K562 (cell line): ENCODE data around the gene GDNF. TPM values are rescaled to one million over a fixed set of nuclear protein-coding genes. Genes with fewer than 3 reads are reported as not detected.

Experiments used
- ATAC-seq: fragments of 200-7000 bp; cut with Tn5 transposase; 3 replicates; pipeline ENCODE4 v1.9.1; 2020; ENCODE audit warnings: moderate library complexity
- Bru-seq: library from RNA; stranded (reverse); fragments of 400-500 nt; gene quantifications from one replicate; lab custom pipeline; 2021; lab: Mats Ljungman, UMichigan
- BruChase-seq, 2 experiments: library from RNA; stranded (reverse); fragments of 400-500 nt; gene quantifications; one replicate each; lab custom pipeline; 2021; lab: Mats Ljungman, UMichigan
- BruUV-seq: library from RNA; stranded (reverse); fragments of 400-500 nt; replicated peaks from 2 replicates; lab custom pipeline; 2021; lab: Mats Ljungman, UMichigan
- CTCF ChIA-PET: fragments of 300-600 bp; formaldehyde crosslinking; extraction: SDS; loops from one replicate; lab custom pipeline; 2021; ENCODE audit warnings: low intra/inter-chr PET ratio; lab: Yijun Ruan, JAX
- POLR2A ChIA-PET: fragments of 300-600, 350-650 bp; sonication (Branson Sonifier 250); formaldehyde crosslinking; extraction: SDS; loops from one replicate; lab custom pipeline; 2021; ENCODE audit warnings: antibody characterized with exemption, inconsistent platforms; lab: Yijun Ruan, JAX
- DNase-seq, 4 experiments: peaks; one replicate each; pipeline versions ENCODE4 v3.0.0 to v3.0.0-alpha.2; 2011 to 2018; ENCODE audit warnings: low spot score in 3 of 4, mixed read lengths in 3 of 4; ENCODE audit errors: extremely low read depth in 1 of 4
- FAIRE-seq: peaks from 2 replicates; lab custom pipeline; 2011; peaks lifted over from hg19 to GRCh38; lab: Jason Lieb, UNC
- H2AFZ ChIP-seq: 2 replicates; pipeline ENCODE4 v1.6.0; 2011; ENCODE audit warnings: low read depth, low read length, control low read depth, inconsistent platforms
- H3K27ac ChIP-seq: fragments of 200-600 bp; 3 replicates; pipeline ENCODE4 v1.8.0; 2011; ENCODE audit warnings: low read depth, mild to moderate bottlenecking, control low read depth, inconsistent platforms, low read length, moderate library complexity, mixed read lengths; ENCODE audit errors: extremely low read depth
- H3K27me3 ChIP-seq, 2 experiments: fragments of 300-600 bp in 1 of 2; 2 replicates in 1 of 2; 3 replicates in 1 of 2; pipeline versions ENCODE4 v1.6.0 to v1.8.0; 2011; ENCODE audit warnings: inconsistent platforms in 2 of 2, low read length in 2 of 2, mild to moderate bottlenecking in 1 of 2, mixed read lengths in 1 of 2, moderate library complexity in 1 of 2; ENCODE audit not compliant: control insufficient read depth in 2 of 2, insufficient read depth in 2 of 2
- H3K36me3 ChIP-seq: fragments of 300-600 bp; 3 replicates; pipeline ENCODE4 v1.8.0; 2011; ENCODE audit warnings: mild to moderate bottlenecking, low read length, inconsistent platforms; ENCODE audit not compliant: control insufficient read depth, insufficient read depth
- H3K4me1 ChIP-seq, 2 experiments: fragments of 200-600 bp in 1 of 2; replicated peaks in 1 of 2; 2 replicates in 1 of 2; 3 replicates in 1 of 2; pipeline versions ENCODE4 v1.5.1 to v1.8.0; 2011; ENCODE audit warnings: inconsistent platforms in 2 of 2, low read length in 2 of 2, mild to moderate bottlenecking in 1 of 2, mixed read lengths in 1 of 2, moderate library complexity in 1 of 2; ENCODE audit not compliant: control insufficient read depth in 2 of 2, insufficient read depth in 2 of 2
- H3K4me2 ChIP-seq: 2 replicates; pipeline ENCODE4 v1.6.1; 2011; ENCODE audit warnings: low read length, control low read depth, inconsistent platforms, mixed read lengths; ENCODE audit not compliant: insufficient read depth
- H3K4me3 ChIP-seq: fragments of 200-600 bp; sonication (generic), shearing (Covaris generic); 2 replicates; pipeline ENCODE4 v1.5.1; 2016; ENCODE audit warnings: control low read depth, inconsistent platforms
- H3K79me2 ChIP-seq: fragments of 200-600 bp; 3 replicates; pipeline ENCODE4 v1.8.0; 2011; ENCODE audit warnings: low read length, inconsistent platforms; ENCODE audit not compliant: control insufficient read depth, insufficient read depth
- H3K9ac ChIP-seq, 2 experiments: 2 replicates each; pipeline versions ENCODE4 v1.6.0 to v1.6.1; 2011; ENCODE audit warnings: low read depth in 2 of 2, low read length in 2 of 2, control low read depth in 1 of 2, inconsistent platforms in 1 of 2, mild to moderate bottlenecking in 1 of 2, mixed read lengths in 1 of 2; ENCODE audit not compliant: insufficient read depth in 1 of 2
- H3K9me1 ChIP-seq: one replicate; pipeline ENCODE4 v1.6.0; 2011; ENCODE audit warnings: inconsistent platforms, mild to moderate bottlenecking, low read length, moderate library complexity; ENCODE audit not compliant: control insufficient read depth, insufficient read depth
- H3K9me3 ChIP-seq: replicated peaks from 2 replicates; pipeline ENCODE4 v1.5.1; 2011; ENCODE audit warnings: low read depth, low read length, inconsistent platforms; ENCODE audit not compliant: control insufficient read depth, insufficient read depth
- H4K20me1 ChIP-seq: replicated peaks from 2 replicates; pipeline ENCODE4 v1.6.1; 2011; ENCODE audit warnings: low read length, inconsistent platforms, mixed read lengths; ENCODE audit not compliant: control insufficient read depth, insufficient read depth
- ASH1L ChIP-seq: fragments of 450-650 bp; IDR thresholded peaks from 2 replicates; pipeline ENCODE4 v1.6.1; 2018; ENCODE audit warnings: borderline replicate concordance, mild to moderate bottlenecking, low read depth; ENCODE audit not compliant: partially characterized antibody
- MYBL2 ChIP-seq, 2 experiments: fragments of 450-650 bp in 1 of 2; sonication (generic) in 1 of 2; formaldehyde crosslinking in 1 of 2; IDR thresholded peaks; 2 replicates each; pipeline versions ENCODE4 v1.6.1 to v1.8.1; 2017 to 2022; ENCODE audit warnings: borderline replicate concordance in 1 of 2, inconsistent platforms in 1 of 2, low read depth in 1 of 2, mild to moderate bottlenecking in 1 of 2, missing genetic modification reagents in 1 of 2, moderate library complexity in 1 of 2
- ZBTB34 ChIP-seq: fragments of 250-450 bp; sonication (Bioruptor Pico); IDR thresholded peaks from 2 replicates; pipeline ENCODE4 v1.8.0; 2021; ENCODE audit warnings: mild to moderate bottlenecking, moderate library complexity
- ZNF232 ChIP-seq: sonication (generic); formaldehyde crosslinking; IDR thresholded peaks from 2 replicates; pipeline ENCODE4 v1.8.0; 2022; ENCODE audit warnings: mild to moderate bottlenecking, missing genetic modification reagents
- ZNF41 ChIP-seq: fragments of 250-450 bp; sonication (Bioruptor Pico); conservative IDR thresholded peaks from 2 replicates; pipeline ENCODE4 v1.4.0; 2020; ENCODE audit warnings: mild to moderate bottlenecking
- ZNF589 ChIP-seq: fragments of 200-800 bp; sonication (Bioruptor generic); IDR thresholded peaks from 2 replicates; pipeline ENCODE4 v1.6.1; 2016; ENCODE audit warnings: low read depth, missing genetic modification characterization, missing compliant biosample characterization
- WGBS: fragments of 100-300 bp; shearing (Covaris generic); methylation state at CpG from one replicate; pipeline ENCODE4 v1.1.6; 2016; ENCODE audit warnings: low coverage, mixed read lengths; ENCODE audit not compliant: insufficient coverage; ENCODE audit errors: missing lambda C conversion rate; 5-methylcytosine and 5-hydroxymethylcytosine counted together
- in situ Hi-C: fragments of 300-500 bp; cut with MboI; formaldehyde crosslinking; loops from 4 replicates; pipeline ENCODE4 v1.15.0; 2018; ENCODE audit warnings: inconsistent platforms, mixed read lengths
- intact Hi-C: fragments of 100-400 bp; cut with micrococcal nuclease; formaldehyde crosslinking; loops from 2 replicates; pipeline ENCODE4 v1.14.2; 2022
- long read RNA-seq, 3 experiments: library from polyadenylated mRNA in 2 of 3; library from RNA in 1 of 3; unstranded in 2 of 3; stranded (forward) in 1 of 3; transcript quantifications; one replicate each; pipeline ENCODE4 v2.0.0, GENCODE V29; 2019 to 2022
- polyA minus RNA-seq, 3 experiments: library from RNA; depleted of rRNA, polyadenylated mRNA; stranded (reverse); fragments of >200 nt; gene quantifications; 2 replicates each; pipeline ENCODE4 v1.2.3, GENCODE V29; 2011
- polyA plus RNA-seq, 8 experiments: library from polyadenylated mRNA; depleted of rRNA in 4 of 8; stranded (reverse) in 5 of 8; unstranded in 3 of 8; fragments of >200 nt; fragmentation: Nextera tagmentation in 2 of 8; fragmentation: Illumina TruSeq in 1 of 8; extraction: Ambion mirVana in 2 of 8; extraction: Trizol in 1 of 8; gene quantifications; 2 replicates each; pipeline versions ENCODE4 v1.2.1 to v1.2.3, GENCODE V29; 2011 to 2014; ENCODE audit warnings: inconsistent platforms in 1 of 8, missing spikeins in 1 of 8
- total RNA-seq, 7 experiments: library from RNA; depleted of rRNA in 6 of 7; stranded (reverse); fragments of >200 nt in 6 of 7; fragmentation: Illumina TruSeq in 2 of 7; extraction: Trizol in 2 of 7; gene quantifications; 2 replicates each; pipeline versions ENCODE4 v1.2.1 to v1.2.3, GENCODE V29; 2011 to 2021; ENCODE audit warnings: low replicate concordance in 1 of 7

Gene GDNF
- not detected in 2 replicates for total RNA-seq (2011; cell fraction: chromatin; rRNA removed; ENCODE audit: low replicate concordance)
- total RNA-seq (2011; cell fraction: nucleolus; rRNA removed) = not detected in 2 replicates
- total RNA-seq (2011; cell fraction: nucleoplasm; rRNA removed) = not detected in 2 replicates
- total RNA-seq (2014; rRNA removed) (not detected in 2 replicates), total RNA-seq (2014; rRNA removed; fragmentation: Illumina TruSeq; extraction: Trizol) (not detected in 2 replicates), total RNA-seq (2015; rRNA removed; fragmentation: Illumina TruSeq; extraction: Trizol) (not detected in 2 replicates), total RNA-seq (2021) (not detected in 2 replicates), polyA plus RNA-seq (2011; rRNA removed) (not detected in 2 replicates), polyA plus RNA-seq (2014; fragmentation: Illumina TruSeq; extraction: Trizol) (not detected in 2 replicates), polyA plus RNA-seq (2014; fragmentation: Nextera tagmentation; extraction: Ambion mirVana) (not detected), polyA plus RNA-seq (2014; rRNA removed) (not detected in 2 replicates), polyA minus RNA-seq (2011; rRNA and poly(A)+ RNA removed) (not detected in 2 replicates), Bru-seq, nascent RNA (not detected), BruChase-seq, experiment 1, labeled RNA remaining after a 2-hour chase (not detected), BruChase-seq, experiment 2, labeled RNA remaining after a 6-hour chase (not detected)
- polyA plus RNA-seq (2011; cell fraction: cytosol; rRNA removed) = not detected in 2 replicates
- polyA plus RNA-seq (2011; cell fraction: nucleus; rRNA removed) = not detected in 2 replicates
- polyA plus RNA-seq (2012) = not detected in 2 replicates
- polyA minus RNA-seq (2011; cell fraction: cytosol; rRNA and poly(A)+ RNA removed) = not detected in 2 replicates
- not detected in 2 replicates for polyA minus RNA-seq (2011; cell fraction: nucleus; rRNA and poly(A)+ RNA removed)
- long read RNA-seq, experiment 1 = 0 reads
- long read RNA-seq, experiment 2 = 0 reads
- long read RNA-seq, experiment 3 = 0 reads

GRCh38 chr5:37839407-37840052, at the start of gene GDNF:
GDNF (minus strand) TSS chr5:37840041; CDS start chr5:37834796, 5,245 bp downstream.
- BruUV-seq = no TSS peak
- in situ Hi-C loops = loop anchor here (10.0 kb wide), 1 partner anchor 355 kb away; no protein-coding TSS in a partner anchor
- Histone ChIP-seq H3K27me3 (peaks cover 43 to 70% of the 10 kb centered on the region in 2 experiments; a peak in 4 of 5 replicates), H3K27ac (no peak within 1 kb of the TSS), H3K4me2 (no peak within 1 kb of the TSS), H3K36me3 (no peaks in the 10 kb centered on the region), H3K9me3 (0 out of 2 replicates have a peak, but pooled peaks cover 2% of the 10 kb centered on the region), H2AFZ (no peak within 1 kb of the TSS)
- no peak for FAIRE-seq
- 43% methylated on average over 41 of the region's 66 CpGs for WGBS
- POLR2A ChIA-PET = no interaction called here
- CTCF ChIA-PET = no interaction called here
- TF ChIP-seq ZNF41 (CRISPR knock-in tag) (no peak), ZBTB34 (no peak), ZNF232 (CRISPR knock-in tag) (no peak), MYBL2 (IDR thresholded peaks at IDR 0.05; ENCODE audit: low read depth) (no peak), MYBL2 (CRISPR knock-in tag; IDR thresholded peaks at IDR 0.05; ENCODE audit: borderline replicate concordance) (no peak), ASH1L (no peak), ZNF589 (no peak)
- TF ChIP-seq, all 486 proteins: peak for 0
- H3K9me1 ChIP-seq = no peaks in the 10 kb centered on the region
- ATAC-seq (no peak), DNase-seq (no peak)
- no peak within 1 kb of the TSS for H3K4me3 ChIP-seq
- intact Hi-C loops = no loop called here
- H3K9ac ChIP-seq = no peak within 1 kb of the TSS
- peaks cover 0 to 31% of the 10 kb centered on the region in 2 experiments; a peak in 2 of 5 replicates for H3K4me1 ChIP-seq
- no peaks in the 10 kb centered on the region for H3K79me2 ChIP-seq
- H4K20me1 ChIP-seq = no peaks in the 10 kb centered on the region; the same call in 1 of the 2 replicates
